ENCODE results near the gene MSH5. TPM values are rescaled to one million over a fixed set of nuclear protein-coding genes. Genes with fewer than 3 reads are reported as not detected.

MSH5 gene
- total and polyA plus RNA-seq, 9 of the 15 experiments (the other 6 are each of a cell fraction or from before 2014, with no cell fraction given): 12.5 to 104 (median 46.6) TPM

DNA sequence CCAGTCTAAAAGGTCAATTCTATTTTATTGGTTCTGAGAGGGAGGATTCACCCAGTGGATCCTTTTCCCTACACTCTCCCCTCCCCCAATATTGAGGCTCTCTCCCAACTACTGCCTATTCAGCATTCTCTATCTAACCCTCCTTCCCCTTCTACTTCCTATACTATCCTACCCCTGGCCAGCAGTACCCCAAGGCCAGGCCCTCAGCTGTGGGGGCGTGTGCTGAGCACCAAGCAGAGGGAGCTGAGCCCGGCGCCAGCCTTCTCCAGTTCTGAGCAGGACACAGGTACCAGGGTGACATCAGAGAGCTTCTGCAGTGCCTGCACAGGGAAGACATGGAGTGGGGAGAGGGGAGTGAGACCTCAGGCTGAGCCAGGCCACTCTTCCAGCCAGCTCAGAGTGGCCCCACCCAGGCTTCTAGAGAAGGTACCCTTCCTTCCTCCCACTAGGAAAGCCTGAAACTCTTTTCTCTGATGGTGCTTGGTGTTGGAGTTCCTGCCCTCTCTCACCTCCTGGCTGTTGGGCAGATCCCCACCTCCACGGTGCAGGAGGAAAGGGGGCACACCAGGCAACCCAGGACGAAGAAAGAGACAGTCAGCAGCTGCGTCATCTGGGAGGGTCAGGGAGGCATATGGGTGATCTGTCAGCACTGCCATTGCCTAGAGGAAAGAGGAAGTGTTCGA, 12.6 kb upstream of the MSH5 start (continued):
- TF ChIP-seq, protein P1, sequence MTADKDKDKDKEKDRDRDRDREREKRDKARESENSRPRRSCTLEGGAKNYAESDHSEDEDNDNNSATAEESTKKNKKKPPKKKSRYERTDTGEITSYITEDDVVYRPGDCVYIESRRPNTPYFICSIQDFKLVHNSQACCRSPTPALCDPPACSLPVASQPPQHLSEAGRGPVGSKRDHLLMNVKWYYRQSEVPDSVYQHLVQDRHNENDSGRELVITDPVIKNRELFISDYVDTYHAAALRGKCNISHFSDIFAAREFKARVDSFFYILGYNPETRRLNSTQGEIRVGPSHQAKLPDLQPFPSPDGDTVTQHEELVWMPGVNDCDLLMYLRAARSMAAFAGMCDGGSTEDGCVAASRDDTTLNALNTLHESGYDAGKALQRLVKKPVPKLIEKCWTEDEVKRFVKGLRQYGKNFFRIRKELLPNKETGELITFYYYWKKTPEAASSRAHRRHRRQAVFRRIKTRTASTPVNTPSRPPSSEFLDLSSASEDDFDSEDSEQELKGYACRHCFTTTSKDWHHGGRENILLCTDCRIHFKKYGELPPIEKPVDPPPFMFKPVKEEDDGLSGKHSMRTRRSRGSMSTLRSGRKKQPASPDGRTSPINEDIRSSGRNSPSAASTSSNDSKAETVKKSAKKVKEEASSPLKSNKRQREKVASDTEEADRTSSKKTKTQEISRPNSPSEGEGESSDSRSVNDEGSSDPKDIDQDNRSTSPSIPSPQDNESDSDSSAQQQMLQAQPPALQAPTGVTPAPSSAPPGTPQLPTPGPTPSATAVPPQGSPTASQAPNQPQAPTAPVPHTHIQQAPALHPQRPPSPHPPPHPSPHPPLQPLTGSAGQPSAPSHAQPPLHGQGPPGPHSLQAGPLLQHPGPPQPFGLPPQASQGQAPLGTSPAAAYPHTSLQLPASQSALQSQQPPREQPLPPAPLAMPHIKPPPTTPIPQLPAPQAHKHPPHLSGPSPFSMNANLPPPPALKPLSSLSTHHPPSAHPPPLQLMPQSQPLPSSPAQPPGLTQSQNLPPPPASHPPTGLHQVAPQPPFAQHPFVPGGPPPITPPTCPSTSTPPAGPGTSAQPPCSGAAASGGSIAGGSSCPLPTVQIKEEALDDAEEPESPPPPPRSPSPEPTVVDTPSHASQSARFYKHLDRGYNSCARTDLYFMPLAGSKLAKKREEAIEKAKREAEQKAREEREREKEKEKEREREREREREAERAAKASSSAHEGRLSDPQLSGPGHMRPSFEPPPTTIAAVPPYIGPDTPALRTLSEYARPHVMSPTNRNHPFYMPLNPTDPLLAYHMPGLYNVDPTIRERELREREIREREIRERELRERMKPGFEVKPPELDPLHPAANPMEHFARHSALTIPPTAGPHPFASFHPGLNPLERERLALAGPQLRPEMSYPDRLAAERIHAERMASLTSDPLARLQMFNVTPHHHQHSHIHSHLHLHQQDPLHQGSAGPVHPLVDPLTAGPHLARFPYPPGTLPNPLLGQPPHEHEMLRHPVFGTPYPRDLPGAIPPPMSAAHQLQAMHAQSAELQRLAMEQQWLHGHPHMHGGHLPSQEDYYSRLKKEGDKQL (CRISPR knock-in tag; IDR thresholded peaks at IDR 0.05; ENCODE audit: borderline replicate concordance): no peak
- 0 out of 2 replicates have a peak, but pooled peaks have one; percentile 17 for TF ChIP-seq SMC3 (conservative IDR thresholded peaks at IDR 0.05; ENCODE audit: insufficient read depth, low read depth, low read length)
- no peak for TF ChIP-seq ZNF146 (CRISPR knock-in tag; IDR thresholded peaks at IDR 0.05; ENCODE audit: unreplicated experiment)
- peak; percentile 31; the same call in 1 of the 2 replicates for TF ChIP-seq CC2D1A (IDR thresholded peaks at IDR 0.05)
- TF ChIP-seq, protein P2, sequence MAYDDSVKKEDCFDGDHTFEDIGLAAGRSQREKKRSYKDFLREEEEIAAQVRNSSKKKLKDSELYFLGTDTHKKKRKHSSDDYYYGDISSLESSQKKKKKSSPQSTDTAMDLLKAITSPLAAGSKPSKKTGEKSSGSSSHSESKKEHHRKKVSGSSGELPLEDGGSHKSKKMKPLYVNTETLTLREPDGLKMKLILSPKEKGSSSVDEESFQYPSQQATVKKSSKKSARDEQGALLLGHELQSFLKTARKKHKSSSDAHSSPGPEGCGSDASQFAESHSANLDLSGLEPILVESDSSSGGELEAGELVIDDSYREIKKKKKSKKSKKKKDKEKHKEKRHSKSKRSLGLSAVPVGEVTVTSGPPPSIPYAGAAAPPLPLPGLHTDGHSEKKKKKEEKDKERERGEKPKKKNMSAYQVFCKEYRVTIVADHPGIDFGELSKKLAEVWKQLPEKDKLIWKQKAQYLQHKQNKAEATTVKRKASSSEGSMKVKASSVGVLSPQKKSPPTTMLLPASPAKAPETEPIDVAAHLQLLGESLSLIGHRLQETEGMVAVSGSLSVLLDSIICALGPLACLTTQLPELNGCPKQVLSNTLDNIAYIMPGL (CRISPR knock-in tag; IDR thresholded peaks at IDR 0.05): no peak
- peak; percentile 23; the same call in 1 of the 2 replicates for TF ChIP-seq SMARCC2 (IDR thresholded peaks at IDR 0.05; ENCODE audit: low read depth)
- no peak for TF ChIP-seq ZNF780A (CRISPR knock-in tag; IDR thresholded peaks at IDR 0.05)
- TF ChIP-seq, protein P3, sequence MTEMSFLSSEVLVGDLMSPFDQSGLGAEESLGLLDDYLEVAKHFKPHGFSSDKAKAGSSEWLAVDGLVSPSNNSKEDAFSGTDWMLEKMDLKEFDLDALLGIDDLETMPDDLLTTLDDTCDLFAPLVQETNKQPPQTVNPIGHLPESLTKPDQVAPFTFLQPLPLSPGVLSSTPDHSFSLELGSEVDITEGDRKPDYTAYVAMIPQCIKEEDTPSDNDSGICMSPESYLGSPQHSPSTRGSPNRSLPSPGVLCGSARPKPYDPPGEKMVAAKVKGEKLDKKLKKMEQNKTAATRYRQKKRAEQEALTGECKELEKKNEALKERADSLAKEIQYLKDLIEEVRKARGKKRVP (CRISPR knock-in tag; IDR thresholded peaks at IDR 0.05): peak; percentile 30; the same call in 1 of the 2 replicates
- peak; percentile 49; the same call in 1 of the 2 replicates for TF ChIP-seq ATF7 (IDR thresholded peaks at IDR 0.05)
- TF ChIP-seq MAFK (IDR thresholded peaks at IDR 0.05; ENCODE audit: low read length): peak; percentile 66; the same call in 1 of the 2 replicates
- TF ChIP-seq MAFG (tag; conservative IDR thresholded peaks at IDR 0.05): peak; percentile 65
- TF ChIP-seq, protein P4, sequence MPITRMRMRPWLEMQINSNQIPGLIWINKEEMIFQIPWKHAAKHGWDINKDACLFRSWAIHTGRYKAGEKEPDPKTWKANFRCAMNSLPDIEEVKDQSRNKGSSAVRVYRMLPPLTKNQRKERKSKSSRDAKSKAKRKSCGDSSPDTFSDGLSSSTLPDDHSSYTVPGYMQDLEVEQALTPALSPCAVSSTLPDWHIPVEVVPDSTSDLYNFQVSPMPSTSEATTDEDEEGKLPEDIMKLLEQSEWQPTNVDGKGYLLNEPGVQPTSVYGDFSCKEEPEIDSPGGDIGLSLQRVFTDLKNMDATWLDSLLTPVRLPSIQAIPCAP (CRISPR knock-in tag; IDR thresholded peaks at IDR 0.05; ENCODE audit: borderline replicate concordance): no peak
- TF ChIP-seq, protein P5, sequence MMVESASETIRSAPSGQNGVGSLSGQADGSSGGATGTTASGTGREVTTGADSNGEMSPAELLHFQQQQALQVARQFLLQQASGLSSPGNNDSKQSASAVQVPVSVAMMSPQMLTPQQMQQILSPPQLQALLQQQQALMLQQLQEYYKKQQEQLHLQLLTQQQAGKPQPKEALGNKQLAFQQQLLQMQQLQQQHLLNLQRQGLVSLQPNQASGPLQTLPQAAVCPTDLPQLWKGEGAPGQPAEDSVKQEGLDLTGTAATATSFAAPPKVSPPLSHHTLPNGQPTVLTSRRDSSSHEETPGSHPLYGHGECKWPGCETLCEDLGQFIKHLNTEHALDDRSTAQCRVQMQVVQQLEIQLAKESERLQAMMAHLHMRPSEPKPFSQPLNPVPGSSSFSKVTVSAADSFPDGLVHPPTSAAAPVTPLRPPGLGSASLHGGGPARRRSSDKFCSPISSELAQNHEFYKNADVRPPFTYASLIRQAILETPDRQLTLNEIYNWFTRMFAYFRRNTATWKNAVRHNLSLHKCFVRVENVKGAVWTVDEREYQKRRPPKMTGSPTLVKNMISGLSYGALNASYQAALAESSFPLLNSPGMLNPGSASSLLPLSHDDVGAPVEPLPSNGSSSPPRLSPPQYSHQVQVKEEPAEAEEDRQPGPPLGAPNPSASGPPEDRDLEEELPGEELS (CRISPR knock-in tag; IDR thresholded peaks at IDR 0.05; ENCODE audit: borderline replicate concordance): no peak
- peak; percentile 46 for TF ChIP-seq CXXC5 (CRISPR knock-in tag; IDR thresholded peaks at IDR 0.05)
